OCI-M2 (cell line): ENCODE results near the gene PRDM12.
"Not testable (repeated sequence)": the region's sequence is repeated elsewhere in the genome, so short reads cannot be mapped to it uniquely, and the experiment has no call there.

Experiments used
- DNase-seq: peaks from one replicate; lab custom pipeline; 2025; ENCODE audit not compliant: unreplicated experiment; lab: John Stamatoyannopoulos, UW

PRDM12 gene

DNA sequence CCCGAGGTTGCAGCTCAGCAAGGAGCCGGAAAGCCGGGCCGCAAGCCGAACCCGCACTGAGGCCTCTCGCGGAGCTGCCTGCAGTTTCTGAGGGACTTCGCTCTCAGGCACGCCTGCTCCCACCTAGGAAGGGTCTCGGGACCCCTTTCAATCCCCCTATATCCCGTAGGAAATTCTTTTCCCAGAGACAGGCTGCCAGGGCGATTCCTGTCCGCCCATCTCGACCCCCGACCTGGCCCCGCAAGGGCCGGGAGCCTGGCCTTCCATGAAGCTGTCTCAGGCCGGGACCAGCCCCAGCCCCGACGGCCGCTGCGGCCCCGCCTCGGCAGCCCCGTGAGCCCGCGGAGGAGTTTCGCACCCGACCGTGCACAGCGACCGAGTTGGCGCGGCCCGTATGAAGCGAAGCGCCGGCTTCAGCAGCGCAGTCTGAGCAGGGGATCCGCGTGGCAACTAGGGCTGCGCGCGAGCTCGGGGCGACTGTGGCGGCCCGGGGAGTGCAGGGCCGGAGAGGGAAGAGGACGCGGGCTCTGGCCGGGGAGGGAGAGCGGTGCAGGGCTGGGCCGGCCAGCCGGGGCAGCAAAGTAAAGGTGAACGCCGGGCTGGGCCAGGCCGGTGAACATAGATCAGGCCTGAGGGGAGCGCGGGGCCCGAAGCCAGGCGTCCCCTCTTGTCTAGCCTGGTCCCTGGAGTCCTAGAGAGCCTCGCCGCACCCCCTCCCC, 977 bp upstream of the PRDM12 start:
- no peak for DNase-seq

DNA sequence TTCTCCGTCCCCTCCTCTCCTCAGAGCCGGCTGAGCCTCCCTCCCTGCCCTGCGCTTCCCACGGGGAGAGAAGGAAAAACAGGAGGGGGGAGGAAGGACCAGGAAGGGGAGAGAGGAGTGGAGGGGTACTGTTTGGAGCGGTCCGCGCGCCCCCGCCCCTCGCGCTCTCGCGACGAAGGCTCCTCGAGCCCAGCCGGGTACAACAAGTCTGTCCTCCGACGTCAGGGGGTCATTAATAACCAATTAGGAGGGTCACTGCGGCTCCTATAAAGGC, 480 bp upstream of the PRDM12 start:
- no peak for DNase-seq

DNA sequence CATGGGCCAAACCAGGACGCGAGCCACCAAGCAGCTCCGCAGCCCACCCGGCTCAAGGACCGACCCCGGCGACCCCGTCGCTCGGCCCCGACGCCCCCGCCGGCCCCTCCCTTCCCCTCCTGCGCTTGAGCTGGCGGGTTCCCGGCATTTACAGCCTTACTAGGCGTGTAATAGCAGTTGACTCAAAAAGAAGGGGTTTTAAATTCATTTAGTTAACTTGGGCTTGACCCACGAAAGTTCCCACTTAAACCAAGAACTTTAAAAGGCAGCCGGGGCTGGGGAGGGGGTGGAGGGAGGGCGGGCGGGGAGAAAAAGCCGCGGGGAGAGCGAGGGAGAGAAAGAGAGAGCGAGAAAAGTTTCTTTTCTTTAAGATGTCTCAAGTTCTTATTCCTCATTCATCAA, 636 bp downstream of the PRDM12 start:
- no peak for DNase-seq

DNA sequence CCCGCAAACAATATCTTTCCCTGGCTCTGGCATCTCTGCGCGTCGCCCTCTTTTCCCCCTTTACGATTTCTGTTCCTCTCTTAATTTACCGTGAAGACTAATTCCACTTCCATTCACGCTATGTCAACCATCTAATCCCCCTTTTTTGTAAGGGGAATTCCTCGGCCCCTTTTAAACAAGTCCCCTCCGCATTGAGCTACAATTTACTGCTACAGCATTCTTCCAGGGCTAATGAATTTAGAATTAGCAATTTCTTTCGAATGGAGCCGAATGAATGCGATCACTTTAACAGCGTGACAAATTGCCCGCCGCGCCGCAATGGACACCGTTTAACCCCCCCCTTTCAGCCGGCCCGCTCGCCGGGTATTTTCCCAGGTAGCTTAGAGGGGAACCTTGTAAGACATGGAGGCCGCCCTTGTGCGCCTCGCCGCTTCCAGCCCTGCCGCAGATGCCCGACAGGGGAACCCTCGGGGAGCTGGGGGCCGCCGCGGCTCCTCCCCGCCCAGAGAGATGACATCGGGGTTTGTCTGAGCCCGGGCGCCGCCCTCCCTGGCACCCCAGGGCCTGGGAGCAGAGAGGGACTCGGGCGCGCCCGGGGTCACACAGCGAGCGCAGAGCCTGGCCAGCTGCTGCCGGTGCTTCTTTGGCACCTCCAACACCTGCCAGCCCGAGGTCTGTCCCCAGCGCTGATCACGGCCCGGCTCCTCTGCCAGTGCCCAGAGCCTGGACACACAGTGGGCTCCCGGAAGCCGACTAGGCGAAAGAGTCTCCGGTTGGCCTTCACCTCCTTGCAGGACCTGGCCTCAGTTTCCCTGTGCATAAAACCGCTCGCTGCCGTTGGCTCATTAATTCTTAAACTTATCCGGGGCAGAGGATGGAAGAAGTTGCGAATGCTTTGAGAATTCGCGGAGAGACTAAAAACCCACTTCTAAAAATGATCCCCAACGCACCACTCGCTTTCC, 1.3 kb downstream of the PRDM12 start:
- DNase-seq = no peak

DNA sequence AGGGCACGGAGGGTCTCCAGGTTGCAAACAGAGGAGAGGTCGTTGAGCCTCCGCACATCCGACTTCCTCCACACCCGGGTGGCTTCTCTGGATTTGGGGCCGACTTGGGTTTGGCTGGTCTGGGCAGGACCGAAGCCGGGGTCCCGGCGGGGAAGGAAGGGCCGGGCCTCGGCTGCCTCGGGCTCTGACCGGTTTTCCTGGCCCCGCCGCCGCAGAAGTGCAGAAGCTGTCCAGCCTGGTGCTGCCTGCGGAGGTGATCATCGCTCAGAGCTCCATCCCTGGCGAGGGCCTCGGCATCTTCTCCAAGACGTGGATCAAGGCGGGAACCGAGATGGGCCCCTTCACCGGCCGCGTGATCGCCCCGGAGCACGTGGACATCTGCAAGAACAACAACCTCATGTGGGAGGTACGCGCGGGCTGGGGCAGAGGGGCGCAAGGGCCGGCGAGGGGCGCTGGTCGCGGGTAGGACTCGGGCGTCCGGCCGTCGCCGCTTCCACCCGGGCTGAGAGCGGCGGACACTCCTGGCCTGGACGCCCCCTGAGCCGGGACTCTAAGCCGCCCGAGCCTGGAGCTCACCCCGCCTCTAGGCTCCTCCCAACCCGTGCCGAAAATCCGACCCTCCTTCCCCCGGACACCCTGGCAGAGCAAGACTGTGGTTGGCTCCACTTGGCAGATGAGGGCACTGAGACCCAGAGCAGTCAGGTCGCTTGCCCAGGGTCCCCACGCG, 2.2 kb downstream of the PRDM12 start:
- DNase-seq = no peak

DNA sequence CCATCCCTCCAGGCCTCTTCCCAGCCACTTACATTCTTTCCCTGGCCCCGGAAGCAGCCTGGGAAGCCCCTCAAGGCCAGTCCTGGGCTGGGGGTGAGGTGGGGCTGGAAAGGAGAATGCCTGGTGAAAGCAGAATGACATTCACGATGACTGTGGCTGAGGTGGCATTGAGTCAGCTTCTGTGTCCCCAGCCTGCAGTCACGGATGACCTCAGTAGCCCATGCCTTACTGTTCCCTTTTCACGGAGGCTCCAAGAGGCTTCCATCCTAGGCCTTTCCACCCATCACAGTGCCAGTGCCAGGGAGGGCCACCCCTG, 2.7 kb downstream of the PRDM12 start:
- DNase-seq = no peak

DNA sequence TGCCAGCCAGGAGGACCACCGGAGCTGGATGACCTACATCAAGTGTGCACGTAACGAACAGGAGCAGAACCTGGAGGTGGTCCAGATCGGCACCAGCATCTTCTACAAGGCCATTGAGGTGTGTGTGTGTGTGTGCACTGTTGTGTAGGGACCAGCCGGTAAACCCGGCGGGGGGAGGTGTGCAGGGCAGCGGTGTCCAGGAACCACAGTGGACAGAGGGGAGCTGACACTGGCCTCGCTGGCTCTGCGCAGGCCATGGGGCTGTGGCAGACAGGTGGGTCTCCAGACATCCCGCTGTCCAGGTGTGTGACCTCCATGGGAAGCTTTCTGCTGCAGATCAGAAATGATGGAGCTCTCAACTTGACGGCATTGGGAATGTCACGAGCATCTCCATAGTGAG, 3.8 kb downstream of the PRDM12 start:
- no peak for DNase-seq

DNA sequence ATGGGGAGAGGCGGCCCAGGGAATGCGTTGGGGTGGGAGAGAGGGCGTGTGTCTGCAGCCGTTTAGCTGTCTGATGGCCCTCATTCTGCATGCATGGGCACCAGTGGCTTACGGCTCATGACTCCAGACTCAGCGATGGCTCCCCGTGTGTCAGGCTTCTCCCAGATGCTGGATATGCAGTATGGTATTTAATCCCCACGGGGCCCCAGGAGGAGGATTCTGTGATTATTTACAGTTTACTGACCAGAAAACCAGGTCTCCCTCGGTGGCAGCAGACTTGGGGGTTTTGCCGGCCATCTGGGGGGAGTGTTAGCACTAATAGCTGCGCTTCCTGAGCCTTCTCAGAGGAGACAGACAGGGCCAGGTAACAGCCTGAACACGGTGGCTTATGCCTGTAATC, 4.3 kb downstream of the PRDM12 start:
- no peak for DNase-seq

DNA sequence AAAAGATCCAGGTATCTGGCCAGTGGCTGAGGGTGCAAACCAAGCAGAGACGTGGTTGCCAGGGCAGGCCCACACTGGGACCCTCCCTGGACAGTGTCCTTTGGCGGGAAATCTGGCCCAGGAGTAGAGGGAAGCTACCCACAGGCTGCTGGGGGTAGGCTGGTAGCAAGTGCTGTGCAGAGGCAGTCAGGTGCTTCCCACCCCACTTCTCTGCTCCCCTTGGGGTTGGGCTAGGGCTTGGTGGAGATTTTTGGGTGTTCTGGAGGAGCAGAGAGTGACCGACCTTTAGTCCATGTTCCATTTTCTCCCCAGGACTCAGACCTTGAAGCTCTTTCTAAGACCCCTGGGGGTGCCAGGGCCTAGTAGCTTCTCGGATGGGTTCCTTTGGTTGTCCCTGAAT, 5.6 kb downstream of the PRDM12 start:
- DNase-seq = no peak

DNA sequence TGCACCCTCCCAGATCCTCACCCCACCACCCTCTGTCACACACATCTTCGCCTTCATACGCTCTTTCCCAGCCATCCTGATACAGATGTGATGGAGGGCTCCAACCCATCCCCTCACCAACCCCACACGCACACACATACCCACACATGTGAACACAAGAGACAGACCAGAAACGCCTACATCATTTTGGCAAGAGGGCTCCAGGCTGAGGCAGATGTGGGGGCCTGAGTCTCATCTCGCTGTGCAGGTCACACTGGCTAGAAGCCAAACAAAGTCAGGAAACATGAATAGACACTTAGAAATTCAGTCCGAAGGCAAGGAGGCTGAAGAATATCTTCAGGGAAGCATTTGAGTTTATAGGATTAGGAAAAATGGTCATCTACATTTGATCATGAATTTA, 6.2 kb downstream of the PRDM12 start:
- DNase-seq = no peak

DNA sequence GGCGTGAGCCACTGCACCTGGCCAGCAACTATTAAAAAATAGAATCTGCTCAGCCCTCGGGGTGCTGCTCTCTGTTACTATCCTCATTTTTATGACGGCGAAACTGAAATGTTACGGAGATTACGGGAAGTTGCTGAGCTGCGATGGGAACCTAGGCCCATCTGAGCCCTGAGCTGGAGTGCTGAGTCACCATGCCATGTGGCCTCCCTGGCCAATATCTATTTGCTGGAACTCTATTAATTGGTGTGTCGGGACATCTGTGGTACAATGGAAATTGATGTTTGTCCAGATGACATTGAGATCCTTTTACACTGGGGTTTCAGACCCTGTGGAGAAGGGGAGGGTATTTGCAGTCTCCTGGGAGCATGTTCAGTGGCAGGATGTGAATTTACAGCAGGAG, 8.1 kb downstream of the PRDM12 start:
- DNase-seq = no peak

DNA sequence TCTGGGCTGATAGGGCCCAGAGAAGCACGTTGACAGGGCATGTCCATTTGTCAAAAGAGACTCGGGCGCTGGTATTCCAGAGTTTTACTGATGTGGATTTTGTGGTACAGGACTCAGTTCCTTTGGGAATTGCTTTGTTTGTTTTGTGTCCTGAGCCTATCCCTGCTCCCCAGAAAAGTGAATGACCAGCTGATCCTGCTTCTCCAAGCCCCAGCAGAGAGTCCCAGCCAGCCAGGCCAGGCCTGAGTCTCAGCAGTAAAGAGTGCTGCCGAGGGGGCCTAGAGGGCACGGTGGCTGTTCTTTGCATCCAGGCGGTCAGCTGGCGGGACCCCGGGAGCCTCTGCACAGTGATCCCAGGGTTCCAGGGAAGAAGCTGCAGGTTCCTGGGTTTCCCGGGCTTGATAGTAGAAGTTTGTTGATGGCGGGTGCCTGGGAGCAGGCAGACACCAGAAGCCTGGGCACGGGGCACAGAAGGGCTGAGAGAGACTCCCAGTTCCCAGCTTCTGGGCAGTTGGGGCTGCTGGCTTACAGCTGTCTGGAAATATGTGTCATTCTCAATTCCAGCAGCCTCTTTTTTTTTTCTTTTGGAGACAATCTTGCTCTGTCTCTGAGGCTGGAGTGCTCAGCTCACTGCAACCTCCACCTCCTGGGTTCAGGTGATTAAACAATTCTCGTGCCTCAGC, 8.7 kb downstream of the PRDM12 start:
- DNase-seq = no peak

DNA sequence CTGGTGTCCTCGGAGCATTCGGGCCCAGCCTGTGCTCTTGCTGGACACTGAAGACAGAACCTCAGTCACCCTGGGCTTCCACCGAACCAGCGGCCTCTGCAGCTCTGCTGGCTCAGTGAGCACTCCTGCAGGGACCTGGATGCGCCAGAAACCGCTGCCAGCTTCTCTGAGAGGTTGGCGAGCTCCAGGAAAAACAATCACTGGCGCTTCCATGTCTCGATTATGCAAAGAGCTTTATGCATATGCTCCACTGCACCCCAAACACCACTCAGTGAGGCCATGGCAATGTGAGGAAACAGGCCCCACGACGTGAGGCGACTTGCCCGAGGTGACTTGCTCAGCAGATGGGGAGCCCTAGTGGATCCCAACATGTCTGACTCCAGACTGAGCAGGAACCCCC, 11.0 kb downstream of the PRDM12 start:
- no peak for DNase-seq

DNA sequence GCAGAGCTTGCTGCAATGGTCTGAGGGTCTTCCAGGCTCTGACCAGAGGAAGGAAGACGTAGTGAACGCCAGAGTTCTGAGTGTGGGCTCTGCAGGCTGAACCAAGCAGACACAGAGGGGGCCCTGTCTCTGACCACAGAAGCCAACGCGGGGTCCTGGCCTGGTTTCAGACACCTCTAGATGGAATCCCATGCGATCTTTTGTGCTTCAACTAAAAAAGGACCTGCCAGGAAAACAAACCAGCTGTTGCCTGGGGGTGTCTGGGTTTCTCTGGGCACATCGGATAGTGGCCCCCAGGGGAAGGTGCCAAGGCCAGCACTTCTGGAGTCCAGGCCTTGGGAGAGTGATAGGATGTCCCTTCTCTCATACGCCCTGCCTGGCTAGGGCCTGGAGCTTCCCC, 12.9 kb downstream of the PRDM12 start:
- DNase-seq = no peak

DNA sequence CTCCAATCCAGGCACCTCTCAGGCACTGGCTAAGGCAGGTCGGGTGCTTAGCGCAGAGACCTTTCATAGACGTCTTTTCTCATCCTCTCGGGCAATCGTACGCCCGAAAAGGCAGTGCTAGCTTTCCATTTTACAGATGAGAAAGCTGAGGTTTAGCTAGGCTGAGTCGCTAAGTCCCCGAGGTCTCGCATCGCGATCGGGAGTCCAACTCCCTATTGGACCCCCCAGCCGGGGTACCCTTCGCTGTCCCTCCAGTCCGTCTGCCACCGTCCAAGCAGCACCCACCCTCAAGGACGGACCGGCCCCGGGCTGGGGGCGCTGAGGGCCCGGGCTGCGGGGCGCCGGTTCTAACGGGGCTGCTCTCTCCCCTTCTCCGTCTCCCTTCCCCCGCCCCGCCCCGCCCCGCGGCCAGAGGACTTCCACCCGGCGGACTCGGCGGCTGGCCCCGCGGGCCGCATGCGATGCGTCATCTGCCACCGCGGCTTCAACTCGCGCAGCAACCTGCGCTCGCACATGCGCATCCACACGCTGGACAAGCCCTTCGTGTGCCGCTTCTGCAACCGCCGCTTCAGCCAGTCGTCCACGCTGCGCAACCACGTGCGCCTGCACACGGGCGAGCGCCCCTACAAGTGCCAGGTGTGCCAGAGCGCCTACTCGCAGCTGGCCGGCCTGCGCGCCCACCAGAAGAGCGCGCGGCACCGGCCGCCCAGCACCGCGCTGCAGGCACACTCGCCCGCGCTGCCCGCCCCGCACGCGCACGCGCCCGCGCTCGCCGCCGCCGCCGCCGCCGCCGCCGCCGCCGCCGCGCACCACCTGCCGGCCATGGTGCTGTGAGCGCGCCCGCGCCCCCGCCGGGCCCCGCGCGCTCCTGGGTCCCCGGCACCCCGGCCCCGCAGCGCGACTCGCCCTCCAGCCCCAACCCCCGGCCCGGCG, 16.7 kb downstream of the PRDM12 start:
- no peak for DNase-seq

DNA sequence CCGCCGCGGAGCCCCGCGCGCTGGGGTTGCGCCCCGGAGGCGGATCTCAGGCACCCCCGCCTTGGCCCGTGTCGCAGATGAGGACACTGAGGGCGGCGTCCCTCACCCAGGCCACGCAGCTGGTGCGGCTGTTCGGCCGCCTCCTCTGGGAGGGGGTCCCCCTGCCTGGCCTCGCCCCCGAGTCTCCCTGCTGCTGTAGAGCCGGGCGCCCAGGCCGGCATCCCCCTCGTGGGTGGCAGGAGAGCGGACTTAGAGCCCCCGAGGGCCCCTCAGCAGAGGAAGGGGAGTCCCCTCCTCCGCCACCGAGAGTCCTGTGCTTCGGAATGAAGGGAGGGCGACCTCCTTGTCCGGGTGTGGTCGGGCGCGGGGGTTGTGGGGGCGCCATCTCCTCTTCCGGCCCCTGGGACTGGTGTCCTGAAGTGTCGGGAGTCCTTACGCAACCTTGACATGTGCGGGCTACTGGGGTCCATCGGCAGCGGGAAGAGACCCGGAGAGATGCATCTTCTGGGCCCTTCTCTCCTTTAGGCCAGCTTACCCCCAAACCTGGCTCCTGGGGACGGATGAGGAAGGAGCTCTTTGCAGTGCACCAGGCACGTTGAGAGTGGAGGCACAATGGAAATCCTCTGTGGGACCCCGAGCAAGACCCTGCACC, 17.5 kb downstream of the PRDM12 start:
- DNase-seq = no peak

DNA sequence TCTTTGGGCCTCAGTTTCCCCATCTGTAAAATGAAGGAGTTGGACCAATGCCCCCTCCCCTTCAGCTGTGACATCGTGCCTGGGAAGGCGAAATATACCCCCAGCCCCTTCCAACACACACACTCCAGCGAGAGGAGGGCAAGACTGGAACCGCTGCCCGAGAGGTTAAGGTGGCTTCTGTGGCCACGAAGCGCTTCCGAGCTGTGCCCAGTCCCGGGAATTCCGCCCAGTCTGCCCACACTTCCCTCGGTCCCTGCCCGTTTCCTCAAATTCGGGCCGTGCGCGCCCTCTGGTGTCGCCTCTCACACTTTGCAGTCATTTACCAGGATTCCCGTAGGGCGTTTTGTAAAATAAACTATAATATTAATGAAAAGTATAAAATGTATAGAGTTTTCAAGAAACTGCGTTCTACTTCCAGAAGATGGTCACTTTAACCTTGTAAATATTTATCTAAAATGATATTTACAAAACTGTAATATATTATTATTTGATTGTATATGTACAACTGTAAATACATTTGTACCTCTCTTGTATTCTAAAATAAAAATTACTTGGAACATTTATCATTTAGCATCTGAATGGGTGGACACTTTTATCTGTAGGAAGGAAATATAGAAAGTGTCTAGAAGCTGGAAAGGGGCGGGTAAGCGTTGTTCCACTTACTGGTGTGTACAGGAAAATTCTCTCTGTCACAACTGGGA, 18.2 kb downstream of the PRDM12 start:
- DNase-seq = no peak

DNA sequence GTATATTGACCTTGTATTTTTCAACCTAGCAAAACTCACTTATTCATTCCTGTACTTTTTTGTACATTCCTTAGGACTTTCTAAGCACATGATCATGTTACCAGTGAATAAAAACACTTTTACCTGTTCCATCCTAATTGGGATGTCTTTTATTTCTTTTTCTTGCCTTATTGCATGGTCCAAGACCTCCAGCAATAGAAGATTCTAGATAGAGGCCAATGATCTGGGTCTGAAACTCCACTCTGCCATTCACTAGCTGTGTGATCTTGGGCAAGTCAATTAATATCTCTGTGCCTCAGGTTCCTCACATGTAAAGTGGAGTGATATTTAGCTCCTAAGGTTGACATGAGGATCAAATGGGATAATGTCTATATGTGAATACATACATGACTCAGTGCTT, 20.7 kb downstream of the PRDM12 start:
- DNase-seq = no peak

DNA sequence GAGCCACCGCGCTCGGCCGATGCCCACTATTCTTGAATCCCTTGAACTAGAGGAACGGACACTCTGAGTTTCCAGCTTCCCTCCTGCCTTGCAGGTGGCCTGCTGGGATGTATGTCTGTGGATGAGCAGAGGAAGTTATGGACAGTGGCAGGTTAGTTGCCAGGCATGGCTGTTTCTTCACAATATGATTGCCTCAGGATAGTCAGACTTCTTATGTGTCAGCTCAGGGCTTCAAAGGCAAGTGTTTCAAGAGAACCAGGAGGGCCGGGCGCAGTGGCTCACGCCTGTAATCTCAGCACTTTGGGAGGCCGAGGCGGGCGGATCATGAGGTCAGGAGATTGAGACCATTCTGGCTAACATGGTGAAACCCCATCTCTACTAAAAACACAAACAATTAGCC, 21.6 kb downstream of the PRDM12 start:
- not testable (repeated sequence) for DNase-seq
